HEK293 (cell line): Measurements from ENCODE around the gene PDGFA.

Experiments used
- CTCF ChIA-PET: fragments of 350-600 bp; formaldehyde crosslinking; extraction: SDS; loops from one replicate; lab custom pipeline; 2021; ENCODE audit warnings: antibody characterized with exemption; lab: Yijun Ruan, JAX
- POLR2A ChIA-PET: fragments of 300-600 bp; formaldehyde crosslinking; extraction: SDS; loops from one replicate; lab custom pipeline; 2020; ENCODE audit warnings: antibody characterized with exemption, inconsistent platforms; lab: Yijun Ruan, JAX
- H3K27ac ChIP-seq: fragments of 200-500 bp; sonication (Bioruptor generic); 2 replicates; pipeline ENCODE4 v1.5.1; 2014; ENCODE audit warnings: low read depth, low read length, control low read depth, inconsistent platforms; ENCODE audit errors: extremely low read depth
- H3K36me3 ChIP-seq, 2 experiments: fragments of 200-500 bp in 1 of 2; sonication (Bioruptor generic) in 1 of 2; 1 replicate in 1 of 2; 2 replicates in 1 of 2; pipeline ENCODE4 v1.5.1; 2014 to 2017; ENCODE audit warnings: inconsistent platforms in 2 of 2, low read length in 2 of 2; ENCODE audit not compliant: control insufficient read depth in 2 of 2, insufficient read depth in 1 of 2
- H3K4me1 ChIP-seq: fragments of 200-500 bp; sonication (Bioruptor generic); 2 replicates; pipeline ENCODE4 v1.5.1; 2014; ENCODE audit warnings: mild to moderate bottlenecking, low read length, inconsistent platforms; ENCODE audit not compliant: control insufficient read depth, insufficient read depth
- H3K4me3 ChIP-seq: 2 replicates; pipeline ENCODE4 v1.5.1; 2011; ENCODE audit warnings: low read depth, mild to moderate bottlenecking, control low read depth, low read length, moderate library complexity
- H3K9me3 ChIP-seq: fragments of 200-500 bp; sonication (Bioruptor generic); 2 replicates; pipeline ENCODE4 v1.5.1; 2014; ENCODE audit warnings: low read depth, low read length, inconsistent platforms; ENCODE audit not compliant: control insufficient read depth, insufficient read depth
- KLF1 ChIP-seq: fragments of 450-650 bp; formaldehyde crosslinking; IDR thresholded peaks from 2 replicates; pipeline ENCODE4 v1.5.1; 2016; ENCODE audit warnings: missing biosample characterization, missing genetic modification characterization
- KLF10 ChIP-seq: fragments of 450-650 bp; IDR thresholded peaks from 2 replicates; pipeline ENCODE4 v1.5.1; 2018; ENCODE audit warnings: missing biosample characterization, mild to moderate bottlenecking, missing genetic modification characterization
- OSR2 ChIP-seq: fragments of 450-650 bp; formaldehyde crosslinking; IDR thresholded peaks from 2 replicates; pipeline ENCODE4 v1.5.1; 2016; ENCODE audit warnings: missing biosample characterization, missing genetic modification characterization
- RBAK ChIP-seq: fragments of 450-650 bp; formaldehyde crosslinking; IDR thresholded peaks from 2 replicates; pipeline ENCODE4 v1.5.1; 2016; ENCODE audit warnings: missing biosample characterization, missing genetic modification characterization
- ZNF10 ChIP-seq: fragments of 450-650 bp; formaldehyde crosslinking; IDR thresholded peaks from 2 replicates; pipeline ENCODE4 v1.5.1; 2017; ENCODE audit warnings: missing biosample characterization, missing genetic modification characterization
- ZNF138 ChIP-seq: fragments of 450-650 bp; formaldehyde crosslinking; IDR thresholded peaks from 2 replicates; pipeline ENCODE4 v1.5.1; 2016; ENCODE audit warnings: missing biosample characterization, missing genetic modification characterization, borderline replicate concordance
- ZNF146 ChIP-seq: fragments of 450-650 bp; formaldehyde crosslinking; IDR thresholded peaks from 2 replicates; pipeline ENCODE4 v1.5.1; 2016; ENCODE audit warnings: missing biosample characterization, missing genetic modification characterization
- ZNF18 ChIP-seq: fragments of 450-650 bp; formaldehyde crosslinking; IDR thresholded peaks from 2 replicates; pipeline ENCODE4 v1.5.1; 2016; ENCODE audit warnings: missing biosample characterization, missing genetic modification characterization
- ZNF488 ChIP-seq: fragments of 450-650 bp; formaldehyde crosslinking; IDR thresholded peaks from 2 replicates; pipeline ENCODE4 v1.5.1; 2016; ENCODE audit warnings: missing biosample characterization, missing genetic modification characterization
- ZNF791 ChIP-seq: fragments of 450-650 bp; formaldehyde crosslinking; IDR thresholded peaks from 2 replicates; pipeline ENCODE4 v1.5.1; 2016; ENCODE audit warnings: missing biosample characterization, missing genetic modification characterization
- ZSCAN4 ChIP-seq: fragments of 450-650 bp; formaldehyde crosslinking; IDR thresholded peaks from 2 replicates; pipeline ENCODE4 v1.5.1; 2017; ENCODE audit warnings: missing biosample characterization, missing genetic modification characterization
- TF ChIP-seq, protein P1 (sequence below): fragments of 450-650 bp; formaldehyde crosslinking; IDR thresholded peaks from 2 replicates; pipeline ENCODE4 v1.5.1; 2016; ENCODE audit warnings: missing biosample characterization, missing genetic modification characterization

Gene PDGFA

GRCh38 chr7:564176-564865 is 44.7 kb upstream of the PDGFA start:
- POLR2A ChIA-PET: no interaction called here
- H3K9me3 ChIP-seq: no peaks in the 10 kb centered on the region
- H3K27ac ChIP-seq: no peak overlapping the region
- TF ChIP-seq ZNF10 (tag by site-specific recombination): no peak
- no peak for TF ChIP-seq KLF10 (tag by site-specific recombination)
- TF ChIP-seq KLF1 (tag by site-specific recombination): 0 out of 2 replicates have a peak, but pooled peaks have one; percentile 10
- no peak for TF ChIP-seq ZNF791 (tag by site-specific recombination)
- TF ChIP-seq, all 188 proteins: peak for 1
- CTCF ChIA-PET: no interaction called here
- no peak overlapping the region for H3K4me3 ChIP-seq
- H3K4me1 ChIP-seq: no peaks in the 10 kb centered on the region
- H3K36me3 ChIP-seq: no peaks in the 10 kb centered on the region

- Histone ChIP-seq H3K9me3 (no peaks in the 10 kb centered on the region), H3K4me3 (no peak overlapping the region), H3K4me1 (no peaks in the 10 kb centered on the region), H3K27ac (no peak overlapping the region), H3K36me3 (no peaks in the 10 kb centered on the region)
- TF ChIP-seq ZSCAN4 (tag by site-specific recombination): peak; percentile 54
- no peak for TF ChIP-seq ZNF138 (tag by site-specific recombination)
- TF ChIP-seq ZNF18 (tag by site-specific recombination): 0 out of 2 replicates have a peak, but pooled peaks have one; percentile 51
- TF ChIP-seq ZNF488 (tag by site-specific recombination): no peak
- TF ChIP-seq OSR2: no peak
- no peak for TF ChIP-seq RBAK
- POLR2A ChIA-PET: no interaction called here
- CTCF ChIA-PET: no interaction called here
These were observed 44.1 kb upstream of the PDGFA start for GRCh38 chr7:563629-564170.

- ChIA-PET CTCF (interaction anchor here (0.7 kb wide), 1 partner anchor 220 kb away, joined by 3 read pairs; no protein-coding TSS in a partner anchor), POLR2A (no interaction called here)
- Histone ChIP-seq H3K4me1 (no peaks in the 10 kb centered on the region), H3K4me3 (no peak overlapping the region), H3K27ac (no peak overlapping the region), H3K36me3 (no peaks in the 10 kb centered on the region), H3K9me3 (no peaks in the 10 kb centered on the region)
- TF ChIP-seq, protein P1, sequence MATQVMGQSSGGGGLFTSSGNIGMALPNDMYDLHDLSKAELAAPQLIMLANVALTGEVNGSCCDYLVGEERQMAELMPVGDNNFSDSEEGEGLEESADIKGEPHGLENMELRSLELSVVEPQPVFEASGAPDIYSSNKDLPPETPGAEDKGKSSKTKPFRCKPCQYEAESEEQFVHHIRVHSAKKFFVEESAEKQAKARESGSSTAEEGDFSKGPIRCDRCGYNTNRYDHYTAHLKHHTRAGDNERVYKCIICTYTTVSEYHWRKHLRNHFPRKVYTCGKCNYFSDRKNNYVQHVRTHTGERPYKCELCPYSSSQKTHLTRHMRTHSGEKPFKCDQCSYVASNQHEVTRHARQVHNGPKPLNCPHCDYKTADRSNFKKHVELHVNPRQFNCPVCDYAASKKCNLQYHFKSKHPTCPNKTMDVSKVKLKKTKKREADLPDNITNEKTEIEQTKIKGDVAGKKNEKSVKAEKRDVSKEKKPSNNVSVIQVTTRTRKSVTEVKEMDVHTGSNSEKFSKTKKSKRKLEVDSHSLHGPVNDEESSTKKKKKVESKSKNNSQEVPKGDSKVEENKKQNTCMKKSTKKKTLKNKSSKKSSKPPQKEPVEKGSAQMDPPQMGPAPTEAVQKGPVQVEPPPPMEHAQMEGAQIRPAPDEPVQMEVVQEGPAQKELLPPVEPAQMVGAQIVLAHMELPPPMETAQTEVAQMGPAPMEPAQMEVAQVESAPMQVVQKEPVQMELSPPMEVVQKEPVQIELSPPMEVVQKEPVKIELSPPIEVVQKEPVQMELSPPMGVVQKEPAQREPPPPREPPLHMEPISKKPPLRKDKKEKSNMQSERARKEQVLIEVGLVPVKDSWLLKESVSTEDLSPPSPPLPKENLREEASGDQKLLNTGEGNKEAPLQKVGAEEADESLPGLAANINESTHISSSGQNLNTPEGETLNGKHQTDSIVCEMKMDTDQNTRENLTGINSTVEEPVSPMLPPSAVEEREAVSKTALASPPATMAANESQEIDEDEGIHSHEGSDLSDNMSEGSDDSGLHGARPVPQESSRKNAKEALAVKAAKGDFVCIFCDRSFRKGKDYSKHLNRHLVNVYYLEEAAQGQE (tag by site-specific recombination): peak; percentile 67
- no peak for TF ChIP-seq ZNF146 (tag by site-specific recombination)
These were observed 43.4 kb upstream of the PDGFA start for GRCh38 chr7:562789-563628.
